IMR-90 (cell line): Measurements from ENCODE around the gene CCDC88C. TPM values are rescaled to one million over a fixed set of nuclear protein-coding genes. Genes with fewer than 3 reads are reported as not detected.

Source experiments
- ATAC-seq: fragments of 200-7000 bp; cut with Tn5 transposase; 2 replicates; pipeline ENCODE4 v1.9.1; 2020; ENCODE audit warnings: low read depth, mild to moderate bottlenecking, moderate library complexity
- BruUV-seq: library from RNA; stranded (reverse); fragments of 400-500 nt; replicated peaks from 2 replicates; lab custom pipeline; 2021; lab: Mats Ljungman, UMichigan
- CTCF ChIA-PET: fragments of 300-600 bp; formaldehyde crosslinking; extraction: SDS; loops from one replicate; lab custom pipeline; 2021; ENCODE audit warnings: antibody characterized with exemption; lab: Yijun Ruan, JAX
- POLR2A ChIA-PET: fragments of 300-600 bp; sonication (Branson Sonifier 250); formaldehyde crosslinking; loops from one replicate; lab custom pipeline; 2022; ENCODE audit warnings: antibody characterized with exemption; ENCODE audit not compliant: unreplicated experiment; lab: Charles Lee
- DNase-seq: peaks from one replicate; pipeline ENCODE4 v3.0.0; 2013
- H2AFZ ChIP-seq: replicated peaks from 2 replicates; pipeline ENCODE3; 2013; ENCODE audit warnings: low read length, mild to moderate bottlenecking; ENCODE audit not compliant: poor library complexity
- H2AK5ac ChIP-seq: 2 replicates; pipeline ENCODE4 v1.6.1; 2013; ENCODE audit warnings: low read depth, low read length, inconsistent platforms
- H2AK9ac ChIP-seq: replicated peaks from 2 replicates; pipeline ENCODE3; 2013; ENCODE audit warnings: mild to moderate bottlenecking, low read depth, low read length, moderate library complexity; ENCODE audit not compliant: poor library complexity
- H2BK120ac ChIP-seq: 2 replicates; pipeline ENCODE4 v1.6.1; 2013; ENCODE audit warnings: low read depth, low read length, inconsistent platforms
- H2BK15ac ChIP-seq: 3 replicates; pipeline ENCODE4 v1.6.1; 2013; ENCODE audit warnings: low read depth, low read length, inconsistent platforms
- H2BK20ac ChIP-seq: 2 replicates; pipeline ENCODE4 v1.6.1; 2013; ENCODE audit warnings: low read depth, mild to moderate bottlenecking, inconsistent platforms, low read length, moderate library complexity
- H2BK5ac ChIP-seq: 2 replicates; pipeline ENCODE4 v1.6.1; 2013; ENCODE audit warnings: mild to moderate bottlenecking, low read depth, low read length, inconsistent platforms; ENCODE audit not compliant: poor library complexity, severe bottlenecking
- H3K14ac ChIP-seq: replicated peaks from 2 replicates; pipeline ENCODE4 v1.6.1; 2013; ENCODE audit warnings: low read depth, low read length, inconsistent platforms
- H3K18ac ChIP-seq: 2 replicates; pipeline ENCODE4 v1.6.1; 2013; ENCODE audit warnings: low read depth, low read length, control low read depth
- H3K23ac ChIP-seq: 2 replicates; pipeline ENCODE4 v1.6.1; 2013; ENCODE audit warnings: low read depth, low read length, inconsistent platforms
- H3K27ac ChIP-seq: 2 replicates; pipeline ENCODE4 v1.5.1; 2013; ENCODE audit warnings: mild to moderate bottlenecking, control low read depth, low read length; ENCODE audit not compliant: insufficient read depth
- H3K27me3 ChIP-seq: 2 replicates; pipeline ENCODE4 v1.6.1; 2013; ENCODE audit warnings: low read length; ENCODE audit not compliant: control insufficient read depth, insufficient read depth
- H3K36me3 ChIP-seq: 2 replicates; pipeline ENCODE4 v1.6.1; 2013; ENCODE audit warnings: low read length, mixed read lengths; ENCODE audit not compliant: control insufficient read depth, insufficient read depth
- H3K4ac ChIP-seq: 2 replicates; pipeline ENCODE4 v1.6.1; 2013; ENCODE audit warnings: low read depth, low read length, inconsistent platforms
- H3K4me1 ChIP-seq: 2 replicates; pipeline ENCODE4 v1.6.1; 2013; ENCODE audit warnings: low read length, mixed read lengths; ENCODE audit not compliant: control insufficient read depth, insufficient read depth
- H3K4me2 ChIP-seq: 2 replicates; pipeline ENCODE4 v1.6.1; 2013; ENCODE audit warnings: low read depth, mild to moderate bottlenecking, control low read depth, low read length, moderate library complexity
- H3K4me3 ChIP-seq: 2 replicates; pipeline ENCODE4 v1.5.1; 2013; ENCODE audit warnings: low read depth, mild to moderate bottlenecking, control low read depth, low read length, moderate library complexity; ENCODE audit not compliant: insufficient read depth
- H3K56ac ChIP-seq: 2 replicates; pipeline ENCODE4 v1.6.1; 2013; ENCODE audit warnings: low read length, inconsistent platforms; ENCODE audit not compliant: insufficient read depth; ENCODE audit errors: extremely low read depth
- H3K79me1 ChIP-seq, 2 experiments: 2 replicates each; pipeline ENCODE4 v1.6.1; 2013; ENCODE audit warnings: low read length in 2 of 2, inconsistent platforms in 1 of 2, low read depth in 1 of 2
- H3K9ac ChIP-seq: 2 replicates; pipeline ENCODE4 v1.6.1; 2013; ENCODE audit warnings: low read depth, low read length, control low read depth
- H3K9me1 ChIP-seq: 2 replicates; pipeline ENCODE4 v1.6.1; 2013; ENCODE audit warnings: low read length, inconsistent platforms; ENCODE audit not compliant: insufficient read depth
- H3K9me3 ChIP-seq: 2 replicates; pipeline ENCODE4 v1.6.1; 2013; ENCODE audit warnings: low read length; ENCODE audit not compliant: control insufficient read depth, insufficient read depth
- H4K20me1 ChIP-seq: 2 replicates; pipeline ENCODE4 v1.6.1; 2013; ENCODE audit warnings: low read length, inconsistent platforms; ENCODE audit not compliant: insufficient read depth
- H4K5ac ChIP-seq: 2 replicates; pipeline ENCODE4 v1.6.1; 2013; ENCODE audit warnings: mild to moderate bottlenecking, low read depth, low read length, control low read depth
- H4K8ac ChIP-seq, 2 experiments: 2 replicates each; pipeline ENCODE4 v1.6.1; 2013; ENCODE audit warnings: low read depth in 2 of 2, low read length in 2 of 2, control low read depth in 1 of 2, inconsistent platforms in 1 of 2
- H4K91ac ChIP-seq: 2 replicates; pipeline ENCODE4 v1.6.1; 2013; ENCODE audit warnings: low read depth, low read length, inconsistent platforms; ENCODE audit not compliant: insufficient read depth
- BHLHE40 ChIP-seq: fragments of 150-350 bp; IDR thresholded peaks from 2 replicates; pipeline ENCODE4 v1.6.1; 2016; ENCODE audit warnings: mild to moderate bottlenecking, low read depth, low read length
- CHD1 ChIP-seq: IDR thresholded peaks from 2 replicates; pipeline ENCODE4 v1.6.1; 2012; ENCODE audit warnings: low read depth, low read length, improper control_type of control experiment
- FOS ChIP-seq: fragments of 150-350 bp; IDR thresholded peaks from 2 replicates; pipeline ENCODE4 v1.6.1; 2016; ENCODE audit warnings: low read depth, low read length
- MAZ ChIP-seq: IDR thresholded peaks from 2 replicates; pipeline ENCODE4 v1.6.1; 2012; ENCODE audit warnings: low read depth, mild to moderate bottlenecking, low read length, improper control_type of control experiment, moderate library complexity, borderline replicate concordance
- MXI1 ChIP-seq: IDR thresholded peaks from 2 replicates; pipeline ENCODE4 v1.6.1; 2012; ENCODE audit warnings: low read depth, mild to moderate bottlenecking, low read length, moderate library complexity, borderline replicate concordance
- NFE2L2 ChIP-seq: fragments of 150-350 bp; IDR thresholded peaks from 2 replicates; pipeline ENCODE4 v1.6.1; 2016; ENCODE audit warnings: low read depth, mild to moderate bottlenecking, low read length
- RAD21 ChIP-seq: IDR thresholded peaks from 2 replicates; pipeline ENCODE4 v1.6.1; 2012; ENCODE audit warnings: low read length, improper control_type of control experiment
- RCOR1 ChIP-seq: IDR thresholded peaks from 2 replicates; pipeline ENCODE4 v1.6.1; 2012; ENCODE audit warnings: mild to moderate bottlenecking, low read length, improper control_type of control experiment; ENCODE audit not compliant: insufficient replicate concordance
- SMC3 ChIP-seq: fragments of 150-350 bp; IDR thresholded peaks from 2 replicates; pipeline ENCODE4 v1.6.1; 2016; ENCODE audit warnings: low read depth, mild to moderate bottlenecking, antibody characterized with exemption, low read length, moderate library complexity
- WGBS, 2 experiments: methylation state at CpG; one replicate each; pipeline versions ENCODE4 v1.1.5 to v1.1.7; 2013; ENCODE audit warnings: missing lambda C conversion rate in 2 of 2; ENCODE audit not compliant: insufficient read length in 1 of 2; ENCODE audit errors: extremely low coverage in 2 of 2; 5-methylcytosine and 5-hydroxymethylcytosine counted together
- dilution Hi-C: fragments of 300-500 bp; cut with HindIII; formaldehyde crosslinking; loops from one replicate; pipeline ENCODE4 v1.14.3; 2018; ENCODE audit warnings: low sequenced_read_pairs; ENCODE audit not compliant: unreplicated experiment
- in situ Hi-C: fragments of 300-500 bp; cut with MboI; formaldehyde crosslinking; loops from 3 replicates; pipeline ENCODE4 v1.14.3; 2019; ENCODE audit warnings: low sequenced_read_pairs, inconsistent platforms, mixed read lengths
- intact Hi-C: fragments of 100-400 bp; cut with micrococcal nuclease; formaldehyde crosslinking; loops from 2 replicates; pipeline ENCODE4 v1.10.0; 2022
- polyA plus RNA-seq, 3 experiments: library from polyadenylated mRNA; depleted of rRNA; stranded (reverse); fragments of >200 nt; gene quantifications; 2 replicates each; pipeline ENCODE4 v1.2.3, GENCODE V29; 2012; ENCODE audit warnings: low replicate concordance in 1 of 3
- total RNA-seq: library from RNA; depleted of rRNA; stranded (reverse); fragments of >200 nt; gene quantifications from 2 replicates; pipeline ENCODE4 v1.2.3, GENCODE V29; 2012
- TF ChIP-seq, protein P1 (sequence below): fragments of 150-350 bp; IDR thresholded peaks from 2 replicates; pipeline ENCODE4 v1.6.1; 2016; ENCODE audit warnings: low read depth, mild to moderate bottlenecking, low read length, moderate library complexity, borderline replicate concordance

Gene CCDC88C
- total and polyA plus RNA-seq, 2 of the 4 experiments (the other 2 are of a cell fraction), result 0.17 to 0.18 TPM

DNA sequence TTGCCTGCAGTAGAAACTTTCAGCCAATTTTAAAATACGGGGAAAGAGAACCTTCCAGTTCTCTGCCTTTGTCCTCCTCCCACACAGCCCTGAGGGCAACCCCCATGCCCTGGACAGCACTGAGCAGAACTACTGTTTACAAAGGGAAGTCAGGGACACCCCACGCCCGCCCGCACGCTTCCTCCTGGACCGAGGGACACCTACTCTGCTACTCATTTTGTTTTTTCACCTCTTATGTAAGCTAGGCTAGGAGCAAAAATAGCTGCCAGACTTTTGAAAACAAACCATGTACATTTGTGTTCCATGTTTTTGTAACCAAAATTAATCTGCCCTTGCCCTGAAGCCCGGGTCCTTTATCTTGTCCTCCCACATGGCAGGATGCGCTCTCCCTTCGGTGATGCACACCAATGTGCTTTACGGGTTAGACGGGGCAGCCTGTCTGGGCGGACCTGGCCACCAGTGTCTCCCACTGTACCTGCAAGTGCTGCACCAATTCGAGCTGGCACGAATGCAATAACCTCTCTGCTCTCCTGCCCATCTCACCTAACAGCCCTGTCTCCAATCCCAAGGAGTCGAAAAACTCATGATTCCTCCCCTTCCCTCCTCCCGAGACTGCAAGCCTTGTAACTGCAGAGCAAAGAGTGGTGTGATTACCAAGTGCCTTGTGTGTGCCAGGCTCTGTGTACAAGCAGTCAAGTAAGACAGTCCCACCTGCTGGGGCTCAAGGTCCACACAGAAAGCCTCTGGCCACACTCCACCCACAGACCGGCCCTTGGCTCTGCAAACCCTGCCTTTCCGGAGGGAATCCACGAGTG is 85.2 kb downstream of the CCDC88C start:
- H3K9ac ChIP-seq, result no peak overlapping the region
- no peaks in the 10 kb centered on the region for H3K9me1 ChIP-seq
- H3K27ac ChIP-seq, result no peak overlapping the region
- H3K4me2 ChIP-seq, result no peak overlapping the region
- H2BK5ac ChIP-seq, result no peak overlapping the region
- no peak overlapping the region for H3K4ac ChIP-seq
- no peak overlapping the region for H4K5ac ChIP-seq
- H4K91ac ChIP-seq, result no peak overlapping the region
- H4K8ac ChIP-seq, result no peak overlapping the region
- H4K20me1 ChIP-seq, result no peaks in the 10 kb centered on the region
- POLR2A ChIA-PET, result no interaction called here
- no peak overlapping the region for H2AK9ac ChIP-seq
- DNase-seq (no peak), ATAC-seq (no peak)
- no peaks in the 10 kb centered on the region for H3K36me3 ChIP-seq
- dilution Hi-C loops (no loop called here), in situ Hi-C loops (no loop called here), intact Hi-C loops (no loop called here)
- no peak overlapping the region for H3K56ac ChIP-seq
- no peaks in the 10 kb centered on the region for H3K9me3 ChIP-seq
- no peak overlapping the region for H2AFZ ChIP-seq
- no peak overlapping the region for H2BK20ac ChIP-seq
- CTCF ChIA-PET, result interaction anchor here (1.2 kb wide), 1 partner anchor 10 kb away, joined by 3 read pairs; no protein-coding TSS in a partner anchor
- no peak for TF ChIP-seq FOS
- TF ChIP-seq RAD21, result no peak
- no peak for TF ChIP-seq CHD1
- TF ChIP-seq SMC3, result no peak
- no peak for TF ChIP-seq RCOR1
- no peak for TF ChIP-seq MAZ
- TF ChIP-seq NFE2L2, result no peak
- no peak for TF ChIP-seq MXI1
- TF ChIP-seq BHLHE40, result no peak
- TF ChIP-seq, protein P1, sequence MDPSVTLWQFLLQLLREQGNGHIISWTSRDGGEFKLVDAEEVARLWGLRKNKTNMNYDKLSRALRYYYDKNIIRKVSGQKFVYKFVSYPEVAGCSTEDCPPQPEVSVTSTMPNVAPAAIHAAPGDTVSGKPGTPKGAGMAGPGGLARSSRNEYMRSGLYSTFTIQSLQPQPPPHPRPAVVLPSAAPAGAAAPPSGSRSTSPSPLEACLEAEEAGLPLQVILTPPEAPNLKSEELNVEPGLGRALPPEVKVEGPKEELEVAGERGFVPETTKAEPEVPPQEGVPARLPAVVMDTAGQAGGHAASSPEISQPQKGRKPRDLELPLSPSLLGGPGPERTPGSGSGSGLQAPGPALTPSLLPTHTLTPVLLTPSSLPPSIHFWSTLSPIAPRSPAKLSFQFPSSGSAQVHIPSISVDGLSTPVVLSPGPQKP, result no peak
- H3K4me1 ChIP-seq, result no peaks in the 10 kb centered on the region
- no peak overlapping the region for H2AK5ac ChIP-seq
- H3K79me1 ChIP-seq, result no peaks in the 10 kb centered on the region
- BruUV-seq, result no TSS peak
- no peak overlapping the region for H3K4me3 ChIP-seq
- no peak overlapping the region for H3K18ac ChIP-seq
- no peak overlapping the region for H2BK120ac ChIP-seq
- peaks cover 18% of the 10 kb centered on the region for H3K27me3 ChIP-seq
- no peak overlapping the region for H3K23ac ChIP-seq
- H2BK15ac ChIP-seq, result no peak overlapping the region
- WGBS, 2 experiments, result 87% methylated on average over 5 of the region's 19 CpGs; no CpG with 5 or more reads in 1 of the 2 experiments
- no peak overlapping the region for H3K14ac ChIP-seq
